LNCaP clone FGC (cell line): ENCODE results near the gene PRF1.

ENCODE experiments used
- DNase-seq: peaks from one replicate; pipeline ENCODE4 v3.0.0-alpha.2; 2011; ENCODE audit warnings: low read depth
- H3K4me3 ChIP-seq: 2 replicates; pipeline ENCODE4 v1.5.1; 2011; ENCODE audit warnings: mild to moderate bottlenecking, low read depth, low read length, control low read depth
- TF ChIP-seq, protein P1 (sequence below): IDR thresholded peaks from 2 replicates; pipeline ENCODE4 v1.5.1; 2012; ENCODE audit warnings: mild to moderate bottlenecking; ENCODE audit not compliant: control insufficient read depth, insufficient read depth; ENCODE audit errors: extremely low read depth

Gene PRF1

DNA sequence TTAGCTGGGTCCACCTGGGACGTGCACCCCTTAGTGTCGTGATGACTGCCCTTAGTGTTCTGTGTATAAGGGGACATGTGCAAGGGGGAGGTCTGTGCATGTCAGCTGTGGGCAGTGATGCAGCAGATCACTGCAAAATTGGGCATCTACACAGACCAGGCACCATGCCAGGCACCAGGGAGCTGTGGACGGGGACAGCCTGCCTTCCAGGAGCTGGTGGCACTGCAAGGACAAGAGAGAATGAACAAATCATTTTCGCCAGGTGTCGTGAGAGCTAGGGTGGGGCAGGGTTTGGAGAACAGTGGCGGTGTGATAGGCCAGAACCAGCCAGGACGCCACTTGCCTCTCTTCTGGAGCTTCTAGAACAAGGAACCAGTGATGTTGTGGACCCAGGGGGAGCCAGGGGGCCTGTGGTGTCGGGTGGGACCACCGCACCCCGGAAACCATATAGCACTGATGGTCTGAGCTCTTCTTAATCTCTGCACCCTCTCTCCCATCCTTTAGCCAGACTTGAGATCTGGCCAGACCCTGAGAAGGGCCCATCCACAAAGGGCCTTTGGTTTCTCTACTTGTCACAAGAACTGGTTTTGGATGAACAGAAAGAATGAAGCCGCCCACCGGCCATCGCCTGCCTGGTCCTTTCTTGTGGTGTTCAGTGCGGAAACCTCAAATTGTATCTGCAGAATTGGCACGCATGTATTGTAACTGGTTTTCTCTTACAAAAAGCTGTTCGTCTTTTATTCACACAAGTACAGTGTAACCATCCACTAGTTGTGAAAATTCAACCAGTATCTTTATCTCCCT lies 30.7 kb downstream of the PRF1 start:
- TF ChIP-seq, protein P1, sequence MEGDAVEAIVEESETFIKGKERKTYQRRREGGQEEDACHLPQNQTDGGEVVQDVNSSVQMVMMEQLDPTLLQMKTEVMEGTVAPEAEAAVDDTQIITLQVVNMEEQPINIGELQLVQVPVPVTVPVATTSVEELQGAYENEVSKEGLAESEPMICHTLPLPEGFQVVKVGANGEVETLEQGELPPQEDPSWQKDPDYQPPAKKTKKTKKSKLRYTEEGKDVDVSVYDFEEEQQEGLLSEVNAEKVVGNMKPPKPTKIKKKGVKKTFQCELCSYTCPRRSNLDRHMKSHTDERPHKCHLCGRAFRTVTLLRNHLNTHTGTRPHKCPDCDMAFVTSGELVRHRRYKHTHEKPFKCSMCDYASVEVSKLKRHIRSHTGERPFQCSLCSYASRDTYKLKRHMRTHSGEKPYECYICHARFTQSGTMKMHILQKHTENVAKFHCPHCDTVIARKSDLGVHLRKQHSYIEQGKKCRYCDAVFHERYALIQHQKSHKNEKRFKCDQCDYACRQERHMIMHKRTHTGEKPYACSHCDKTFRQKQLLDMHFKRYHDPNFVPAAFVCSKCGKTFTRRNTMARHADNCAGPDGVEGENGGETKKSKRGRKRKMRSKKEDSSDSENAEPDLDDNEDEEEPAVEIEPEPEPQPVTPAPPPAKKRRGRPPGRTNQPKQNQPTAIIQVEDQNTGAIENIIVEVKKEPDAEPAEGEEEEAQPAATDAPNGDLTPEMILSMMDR, result no peak
- no peak for DNase-seq
- H3K4me3 ChIP-seq, result no peak overlapping the region

DNA sequence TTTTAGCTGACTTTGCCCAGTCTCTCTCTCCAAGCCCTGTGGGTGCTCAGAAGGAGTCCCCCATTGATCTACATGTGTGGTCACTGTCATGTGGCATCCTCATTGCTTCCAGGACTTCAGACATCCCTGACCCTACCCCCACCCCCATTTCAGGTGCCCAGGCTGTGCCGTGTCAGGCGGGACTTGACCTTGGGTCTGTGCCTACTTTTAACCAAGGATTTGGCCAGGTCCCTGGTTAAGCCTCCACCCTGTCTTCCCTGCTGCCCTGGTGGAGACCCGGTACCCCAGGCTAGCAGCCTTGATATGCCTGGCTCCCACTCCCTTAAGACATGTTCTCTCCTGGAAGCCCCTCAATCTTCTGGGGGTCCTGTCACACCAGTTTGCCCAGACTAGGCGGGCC lies 31.3 kb downstream of the PRF1 start:
- no peak for DNase-seq

DNA sequence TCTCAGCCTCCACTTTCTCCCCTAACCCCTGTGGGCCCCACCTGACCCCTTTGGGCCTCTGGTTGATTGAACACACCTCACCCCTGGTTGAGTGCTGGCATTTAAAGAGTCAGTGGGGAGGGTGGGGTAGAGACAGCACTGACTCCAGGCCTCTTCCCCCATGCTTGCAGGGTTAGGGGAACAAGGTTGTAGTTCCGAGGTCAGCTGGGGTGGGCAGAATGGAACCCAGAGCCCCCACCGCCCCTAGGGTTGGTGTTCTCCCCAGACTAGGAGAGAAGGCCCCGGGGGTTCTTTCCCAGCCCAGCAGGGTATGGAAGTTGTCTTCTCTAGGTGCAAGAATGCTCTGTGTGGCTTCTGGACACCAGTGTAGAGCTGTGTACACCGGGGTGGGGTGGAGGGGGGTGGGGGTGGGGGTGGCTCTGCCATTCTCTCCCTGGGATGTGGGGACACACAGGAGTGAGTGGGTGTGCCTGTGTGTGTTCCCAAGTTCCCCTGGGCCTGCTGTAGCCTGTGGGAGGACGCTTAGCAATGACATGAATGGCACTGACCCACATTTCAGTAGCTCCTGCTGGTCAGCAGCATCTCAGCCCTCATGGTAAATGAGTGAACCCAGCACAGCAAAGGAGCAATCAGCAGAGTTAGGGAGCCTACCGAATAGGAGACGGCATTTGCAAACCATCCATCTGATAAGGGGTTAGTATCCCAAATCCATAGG lies 33.6 kb downstream of the PRF1 start:
- TF ChIP-seq, protein P1, result no peak
- DNase-seq, result no peak
- H3K4me3 ChIP-seq, result no peak overlapping the region

More for the DNA sequence above, 31.3 kb downstream of the PRF1 start:
- H3K4me3 ChIP-seq, result no peak overlapping the region
- TF ChIP-seq, protein P1, result no peak

DNA sequence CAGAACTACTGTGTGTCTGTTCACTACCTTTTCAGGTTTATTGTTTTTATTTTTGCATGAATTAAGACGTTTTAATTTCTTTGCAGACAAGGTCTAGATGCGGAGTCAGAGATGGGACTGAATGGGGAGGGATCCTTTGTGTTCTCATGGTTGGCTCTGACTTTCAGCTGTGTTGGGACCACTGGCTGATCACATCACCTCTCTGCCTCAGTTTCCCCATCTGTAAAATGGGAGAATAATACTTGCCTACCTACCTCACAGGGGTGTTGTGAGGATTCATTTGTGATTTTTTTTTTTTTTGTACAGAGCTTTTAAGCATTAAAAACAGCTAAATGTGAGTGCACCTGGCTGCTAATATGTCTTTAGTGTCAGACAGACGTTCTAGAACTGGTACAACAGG lies 34.4 kb downstream of the PRF1 start:
- DNase-seq, result no peak
- no peak overlapping the region for H3K4me3 ChIP-seq
- TF ChIP-seq, protein P1, result no peak

DNA sequence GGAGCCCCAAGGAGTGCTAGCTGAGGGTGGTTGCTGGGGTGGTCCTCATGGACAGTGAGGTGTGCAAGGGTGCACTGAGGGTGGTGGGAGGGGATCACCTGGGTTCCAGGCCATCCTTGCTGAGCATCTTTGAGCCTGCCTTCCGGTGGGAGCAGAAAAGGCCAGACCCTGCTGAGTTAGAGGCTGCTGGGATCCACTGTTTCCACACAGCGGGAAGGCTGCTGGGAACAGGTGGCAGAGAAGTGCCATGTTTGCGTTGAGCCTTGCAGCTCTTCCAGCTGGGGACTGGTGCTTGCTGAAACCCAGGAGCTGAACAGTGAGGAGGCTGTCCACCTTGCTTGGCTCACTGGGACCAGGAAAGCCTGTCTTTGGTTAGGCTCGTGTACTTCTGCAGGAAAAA lies 34.9 kb downstream of the PRF1 start:
- no peak overlapping the region for H3K4me3 ChIP-seq
- DNase-seq, result no peak
- TF ChIP-seq, protein P1, result no peak

DNA sequence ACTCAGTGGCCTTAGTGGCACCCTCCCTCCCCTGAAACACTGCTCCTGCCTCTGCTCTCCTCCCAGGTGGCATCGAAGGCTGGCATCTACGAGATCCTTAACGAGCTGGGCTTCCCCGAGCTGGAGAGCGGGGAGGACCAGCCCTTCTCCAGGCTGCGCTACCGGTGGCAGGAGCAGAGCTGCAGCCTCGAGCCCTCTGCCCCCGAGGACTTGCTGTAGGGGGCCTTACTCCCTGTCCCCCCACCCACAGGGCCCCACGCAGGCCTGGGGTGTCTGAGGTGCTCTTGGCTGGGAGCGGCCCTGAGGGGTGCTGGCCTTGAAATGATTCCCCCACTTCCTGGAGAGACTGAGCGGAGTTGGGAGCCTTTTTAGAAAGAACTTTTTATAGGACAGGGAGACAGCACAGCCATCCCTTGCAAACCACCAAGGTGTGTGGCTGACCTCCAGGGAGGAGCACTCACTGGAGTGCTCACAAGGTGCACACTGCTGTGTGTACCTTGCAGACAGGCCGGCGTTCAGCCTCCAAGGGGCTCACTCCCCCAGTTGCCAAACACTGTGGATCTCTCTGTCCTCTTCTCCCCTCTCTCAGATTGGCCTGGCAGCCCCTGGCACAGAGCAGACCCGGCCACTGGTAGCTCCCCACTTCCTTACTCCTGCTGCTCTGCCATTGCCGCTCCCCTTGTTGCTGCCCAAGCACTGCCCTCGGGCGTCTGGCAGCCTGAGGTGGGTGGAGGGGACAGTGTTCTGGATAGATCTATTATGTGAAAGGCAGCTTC lies 35.8 kb downstream of the PRF1 start:
- DNase-seq, result no peak
- H3K4me3 ChIP-seq, result no peak overlapping the region
- TF ChIP-seq, protein P1, result no peak
